Measurements from ENCODE around the gene KMT2B. TPM values are rescaled to one million over a fixed set of nuclear protein-coding genes. Genes with fewer than 3 reads are reported as not detected.

Gene KMT2B
- total and polyA plus RNA-seq, 9 of the 15 experiments (the other 6 are each of a cell fraction or from before 2014, with no cell fraction given): 0.63 to 43.9 (median 8.1) TPM

- TF ChIP-seq, protein P1, sequence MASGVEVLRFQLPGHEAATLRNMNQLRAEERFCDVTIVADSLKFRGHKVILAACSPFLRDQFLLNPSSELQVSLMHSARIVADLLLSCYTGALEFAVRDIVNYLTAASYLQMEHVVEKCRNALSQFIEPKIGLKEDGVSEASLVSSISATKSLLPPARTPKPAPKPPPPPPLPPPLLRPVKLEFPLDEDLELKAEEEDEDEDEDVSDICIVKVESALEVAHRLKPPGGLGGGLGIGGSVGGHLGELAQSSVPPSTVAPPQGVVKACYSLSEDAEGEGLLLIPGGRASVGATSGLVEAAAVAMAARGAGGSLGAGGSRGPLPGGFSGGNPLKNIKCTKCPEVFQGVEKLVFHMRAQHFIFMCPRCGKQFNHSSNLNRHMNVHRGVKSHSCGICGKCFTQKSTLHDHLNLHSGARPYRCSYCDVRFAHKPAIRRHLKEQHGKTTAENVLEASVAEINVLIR (CRISPR knock-in tag; IDR thresholded peaks at IDR 0.05): no peak
- TF ChIP-seq, protein P2, sequence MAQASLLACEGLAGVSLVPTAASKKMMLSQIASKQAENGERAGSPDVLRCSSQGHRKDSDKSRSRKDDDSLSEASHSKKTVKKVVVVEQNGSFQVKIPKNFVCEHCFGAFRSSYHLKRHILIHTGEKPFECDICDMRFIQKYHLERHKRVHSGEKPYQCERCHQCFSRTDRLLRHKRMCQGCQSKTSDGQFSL (CRISPR knock-in tag; IDR thresholded peaks at IDR 0.05): 0 out of 2 replicates have a peak, but pooled peaks have one; percentile 57
- TF ChIP-seq, protein P2 (tag; IDR thresholded peaks at IDR 0.05): no peak; a peak in 1 of 4 replicates
- TF ChIP-seq DNMT1 (IDR thresholded peaks at IDR 0.05) (peak; percentile 75; the same call in 1 of the 2 replicates), SP2 (IDR thresholded peaks at IDR 0.05; ENCODE audit: extremely low read depth, low read depth, low read length, poor library complexity, severe bottlenecking) (peak; percentile 45), ELF4 (CRISPR knock-in tag; IDR thresholded peaks at IDR 0.05) (no peak), ZNF507 (tag; conservative IDR thresholded peaks at IDR 0.05) (no peak), ZNF175 (CRISPR knock-in tag; IDR thresholded peaks at IDR 0.05; ENCODE audit: low read depth) (no peak), ELK3 (CRISPR knock-in tag; IDR thresholded peaks at IDR 0.05) (no peak), GATA2 (CRISPR knock-in tag; IDR thresholded peaks at IDR 0.05) (0 out of 2 replicates have a peak, but pooled peaks have one; percentile 46), NR3C1 (CRISPR knock-in tag; IDR thresholded peaks at IDR 0.05) (no peak), ZNF197 (CRISPR knock-in tag; IDR thresholded peaks at IDR 0.05; ENCODE audit: low read depth) (no peak), NR0B1 (IDR thresholded peaks at IDR 0.05; ENCODE audit: partially characterized antibody) (no peak), CBX1 (IDR thresholded peaks at IDR 0.05; ENCODE audit: low read depth) (no peak), MYNN (IDR thresholded peaks at IDR 0.05) (no peak), MYNN (CRISPR knock-in tag; IDR thresholded peaks at IDR 0.05) (no peak), PRPF4 (IDR thresholded peaks at IDR 0.05; ENCODE audit: insufficient read depth, low read depth, low read length, poor library complexity, severe bottlenecking) (no peak), ZNF444 (CRISPR knock-in tag; IDR thresholded peaks at IDR 0.05) (no peak), ELF2 (CRISPR knock-in tag; IDR thresholded peaks at IDR 0.05) (0 out of 2 replicates have a peak, but pooled peaks have one; percentile 31), KLF13 (tag; IDR thresholded peaks at IDR 0.05; ENCODE audit: borderline replicate concordance, low read depth) (0 out of 2 replicates have a peak, but pooled peaks have one; percentile 44), ZKSCAN8 (CRISPR knock-in tag; IDR thresholded peaks at IDR 0.05) (no peak), CBFB (CRISPR knock-in tag; IDR thresholded peaks at IDR 0.05) (no peak), SP1 (CRISPR knock-in tag; IDR thresholded peaks at IDR 0.05) (peak; percentile 93), CXXC5 (CRISPR knock-in tag; IDR thresholded peaks at IDR 0.05) (peak; percentile 92), ADNP (tag; IDR thresholded peaks at IDR 0.05) (no peak)
Observed at GRCh38 chr19:35740423-35741202, 22.8 kb downstream of the KMT2B start (continued).

All from K562 (cell line).